HG03460 (cell line): ENCODE measurements around the gene USH1C.

Experiments used
- ATAC-seq: cut with Tn5 transposase; IDR thresholded peaks from one replicate; pipeline ENCODE4 v1.9.1; 2021; ENCODE audit not compliant: unreplicated experiment

Gene USH1C

GRCh38 chr11:17571431-17572358 is 27.5 kb upstream of the USH1C start:
- no peak for ATAC-seq

GRCh38 chr11:17570034-17570433 is 25.8 kb upstream of the USH1C start:
- no peak for ATAC-seq

- no peak for ATAC-seq
Measured at GRCh38 chr11:17568944-17569343, 24.7 kb upstream of the USH1C start.

- ATAC-seq, result no peak
Measured at GRCh38 chr11:17564687-17565042, 20.4 kb upstream of the USH1C start.

- no peak for ATAC-seq
Measured at GRCh38 chr11:17563961-17564686, 19.9 kb upstream of the USH1C start.

GRCh38 chr11:17563231-17563646 is 19.0 kb upstream of the USH1C start:
- no peak for ATAC-seq

- no peak for ATAC-seq
Measured at GRCh38 chr11:17561526-17561925, 17.3 kb upstream of the USH1C start.

- no peak for ATAC-seq
Measured at GRCh38 chr11:17561111-17561415, 16.8 kb upstream of the USH1C start.

- ATAC-seq, result no peak
Measured at GRCh38 chr11:17560281-17561110, 16.3 kb upstream of the USH1C start.

GRCh38 chr11:17559341-17560087 is 15.3 kb upstream of the USH1C start:
- ATAC-seq, result no peak

- ATAC-seq, result no peak
Measured at GRCh38 chr11:17558916-17559315, 14.7 kb upstream of the USH1C start.

- ATAC-seq, result no peak
Measured at GRCh38 chr11:17558025-17558780, 14.0 kb upstream of the USH1C start.

GRCh38 chr11:17556999-17557398 is 12.8 kb upstream of the USH1C start:
- no peak for ATAC-seq

GRCh38 chr11:17554487-17554886 is 10.3 kb upstream of the USH1C start:
- ATAC-seq, result no peak

GRCh38 chr11:17553249-17553546 is 9.0 kb upstream of the USH1C start:
- no peak for ATAC-seq

- ATAC-seq, result no peak
Measured at GRCh38 chr11:17552392-17553248, 8.4 kb upstream of the USH1C start.

GRCh38 chr11:17552041-17552355 is 7.8 kb upstream of the USH1C start:
- ATAC-seq, result no peak

GRCh38 chr11:17551347-17552040 is 7.3 kb upstream of the USH1C start:
- no peak for ATAC-seq
